Measurements from ENCODE around the gene POLN. TPM values are rescaled to one million over a fixed set of nuclear protein-coding genes. Genes with fewer than 3 reads are reported as not detected.

Gene POLN
- polyA plus RNA-seq, 3 donors: 0.08 to 0.33 (median 0.28) TPM

DNA sequence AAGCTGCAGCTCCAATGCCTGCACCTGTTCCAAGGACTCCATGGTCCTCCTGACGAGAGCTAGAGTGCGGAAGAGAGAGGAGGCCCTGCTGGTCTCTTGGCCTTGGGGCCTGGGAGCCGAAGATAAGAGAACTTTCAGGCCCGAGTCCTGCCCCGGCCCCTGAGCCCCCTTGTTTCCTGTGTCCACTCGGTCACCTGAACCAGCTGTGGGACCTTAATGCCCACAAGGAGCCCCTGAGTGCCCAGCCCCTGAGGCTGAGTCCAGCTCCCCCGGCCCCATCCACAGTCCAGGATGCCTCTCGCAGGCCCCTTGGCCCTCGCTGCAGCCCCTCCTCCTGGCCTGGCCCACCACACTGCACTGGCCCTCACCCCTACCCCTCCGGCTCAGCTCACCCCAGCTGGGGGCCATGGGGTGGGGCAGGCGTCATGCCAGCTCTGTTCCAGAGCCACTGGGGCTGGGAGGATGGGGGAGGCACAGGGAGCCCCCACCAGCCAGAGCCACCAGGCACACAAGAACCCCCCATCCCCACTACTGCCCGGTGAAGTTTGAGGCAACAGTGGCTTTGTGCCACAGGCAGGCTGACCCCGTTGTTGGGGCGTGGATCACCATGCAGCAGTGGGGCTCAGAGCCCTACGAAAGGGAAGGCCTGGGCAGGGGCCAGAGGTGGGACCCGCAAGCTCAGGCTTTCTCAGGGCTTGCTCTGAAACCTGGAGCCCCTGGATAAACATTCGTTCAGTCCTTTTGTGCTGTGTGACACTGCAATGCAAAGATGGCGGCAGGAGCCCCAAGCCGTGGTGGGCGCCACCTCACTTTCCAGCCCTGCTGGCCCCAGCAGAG, 168.7 kb downstream of the POLN start:
- H3K27me3 Mint-ChIP-seq (ENCODE audit: low read depth in 3 of 3): peaks cover 0 to 4% (median 3%) of the 10 kb centered on the region in 3 donors
- H2AFZ ChIP-seq (ENCODE audit: insufficient read depth, low read depth, low read length, poor library complexity, severe bottlenecking): no peak overlapping the region
- TF ChIP-seq, protein P1, sequence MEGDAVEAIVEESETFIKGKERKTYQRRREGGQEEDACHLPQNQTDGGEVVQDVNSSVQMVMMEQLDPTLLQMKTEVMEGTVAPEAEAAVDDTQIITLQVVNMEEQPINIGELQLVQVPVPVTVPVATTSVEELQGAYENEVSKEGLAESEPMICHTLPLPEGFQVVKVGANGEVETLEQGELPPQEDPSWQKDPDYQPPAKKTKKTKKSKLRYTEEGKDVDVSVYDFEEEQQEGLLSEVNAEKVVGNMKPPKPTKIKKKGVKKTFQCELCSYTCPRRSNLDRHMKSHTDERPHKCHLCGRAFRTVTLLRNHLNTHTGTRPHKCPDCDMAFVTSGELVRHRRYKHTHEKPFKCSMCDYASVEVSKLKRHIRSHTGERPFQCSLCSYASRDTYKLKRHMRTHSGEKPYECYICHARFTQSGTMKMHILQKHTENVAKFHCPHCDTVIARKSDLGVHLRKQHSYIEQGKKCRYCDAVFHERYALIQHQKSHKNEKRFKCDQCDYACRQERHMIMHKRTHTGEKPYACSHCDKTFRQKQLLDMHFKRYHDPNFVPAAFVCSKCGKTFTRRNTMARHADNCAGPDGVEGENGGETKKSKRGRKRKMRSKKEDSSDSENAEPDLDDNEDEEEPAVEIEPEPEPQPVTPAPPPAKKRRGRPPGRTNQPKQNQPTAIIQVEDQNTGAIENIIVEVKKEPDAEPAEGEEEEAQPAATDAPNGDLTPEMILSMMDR (IDR thresholded peaks at IDR 0.05): no peak
- H4K20me1 ChIP-seq (ENCODE audit: insufficient read depth, low read length): no peaks in the 10 kb centered on the region
- no peaks in the 10 kb centered on the region for H3K4me1 ChIP-seq (ENCODE audit: control insufficient read depth in 1 of 2, insufficient read depth in 2 of 2, low read length in 2 of 2)
- H3K9ac ChIP-seq (ENCODE audit: insufficient read depth, low read length, poor library complexity, severe bottlenecking): no peak overlapping the region
- no peak overlapping the region for H3K27ac ChIP-seq (ENCODE audit: low read depth in 1 of 2, low read length in 2 of 2)
- H3K4me1 Mint-ChIP-seq: no peaks in the 10 kb centered on the region
- no peak overlapping the region for H3K4me3 Mint-ChIP-seq
- 95% methylated on average over 17 of the region's 20 CpGs for WGBS (ENCODE audit: insufficient coverage)
- no peaks in the 10 kb centered on the region for H3K27me3 ChIP-seq (ENCODE audit: control insufficient read depth in 2 of 2, insufficient read depth in 2 of 2, low read length in 2 of 2)
- no peak overlapping the region for H3K4me3 ChIP-seq (replicated peaks in 1 of 3; ENCODE audit: low read depth in 2 of 3, low read length in 3 of 3)
- intact Hi-C loops (cut with micrococcal nuclease): no loop called here
- H3K27ac Mint-ChIP-seq: no peak overlapping the region
- H3K4me2 ChIP-seq (replicated peaks; ENCODE audit: extremely low read depth, low read length, poor library complexity, severe bottlenecking): no peak overlapping the region
- no peaks in the 10 kb centered on the region for H3K79me2 ChIP-seq (ENCODE audit: insufficient read depth, low read length)
- H3K9me3 ChIP-seq (replicated peaks in 1 of 2; ENCODE audit: control insufficient read depth in 1 of 2, insufficient read depth in 1 of 2, low read length in 2 of 2): no peaks in the 10 kb centered on the region
- no peaks in the 10 kb centered on the region for H3K36me3 ChIP-seq (replicated peaks in 1 of 2; ENCODE audit: control insufficient read depth in 1 of 2, insufficient read depth in 2 of 2, low read length in 2 of 2)
- no peaks in the 10 kb centered on the region for H3K36me3 Mint-ChIP-seq
- no peaks in the 10 kb centered on the region for H3K9me3 Mint-ChIP-seq
- no peak for DNase-seq

DNA sequence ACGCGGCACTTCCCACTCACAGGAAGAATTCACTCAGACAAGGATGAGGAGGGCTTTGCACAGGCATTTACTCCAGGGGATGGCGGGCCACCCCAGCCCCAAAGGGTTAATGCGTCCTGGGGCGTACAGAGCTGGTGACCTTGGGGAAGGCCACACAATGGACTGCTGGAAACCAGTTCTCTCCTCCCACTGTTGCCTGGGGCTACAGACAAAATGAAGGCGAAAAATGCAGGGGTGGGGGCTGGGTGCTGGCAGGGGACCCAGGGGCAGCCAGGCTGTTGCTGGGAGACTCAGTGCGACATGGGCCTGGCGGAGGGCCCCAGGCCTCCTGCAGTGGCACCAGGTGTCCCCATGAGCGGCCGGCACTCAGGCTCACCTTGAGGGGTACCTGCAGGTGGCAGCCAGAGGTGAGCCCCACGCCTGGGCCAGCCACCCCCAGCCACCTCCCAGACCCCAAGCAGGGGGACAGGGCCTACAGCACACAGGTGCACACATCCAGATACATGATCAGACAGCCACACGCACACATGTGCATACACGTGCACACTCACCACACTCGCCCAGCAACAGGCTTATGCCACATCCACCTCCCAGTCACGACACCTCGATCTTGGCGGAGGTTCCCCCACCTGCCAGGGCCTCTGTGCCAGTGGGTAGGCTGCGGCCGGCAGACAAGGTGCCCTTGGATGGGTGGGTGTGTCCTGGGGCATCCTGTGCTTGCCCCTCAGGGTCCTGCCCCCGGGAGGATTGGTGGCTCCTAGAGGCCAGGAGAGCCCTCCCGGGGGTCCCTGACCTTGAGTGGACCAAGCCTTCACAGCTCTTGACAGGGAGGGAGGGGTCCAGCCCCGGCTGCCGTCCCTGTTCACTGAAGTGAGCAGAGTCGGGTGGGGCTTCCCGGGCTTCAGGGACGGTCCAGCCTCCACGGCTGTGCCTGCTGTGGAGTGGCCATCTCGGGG, 169.7 kb downstream of the POLN start:
- Histone ChIP-seq H3K9me3 (replicated peaks in 1 of 2; ENCODE audit: control insufficient read depth in 1 of 2, insufficient read depth in 1 of 2, low read length in 2 of 2) (no peaks in the 10 kb centered on the region), H3K27ac (ENCODE audit: low read depth in 1 of 2, low read length in 2 of 2) (no peak overlapping the region), H3K9ac (ENCODE audit: insufficient read depth, low read length, poor library complexity, severe bottlenecking) (no peak overlapping the region), H3K4me2 (replicated peaks; ENCODE audit: extremely low read depth, low read length, poor library complexity, severe bottlenecking) (no peak overlapping the region), H3K36me3 (replicated peaks in 1 of 2; ENCODE audit: control insufficient read depth in 1 of 2, insufficient read depth in 2 of 2, low read length in 2 of 2) (no peaks in the 10 kb centered on the region), H3K4me3 (replicated peaks in 1 of 3; ENCODE audit: low read depth in 2 of 3, low read length in 3 of 3) (no peak overlapping the region), H2AFZ (ENCODE audit: insufficient read depth, low read depth, low read length, poor library complexity, severe bottlenecking) (no peak overlapping the region), H3K27me3 (ENCODE audit: control insufficient read depth in 2 of 2, insufficient read depth in 2 of 2, low read length in 2 of 2) (no peaks in the 10 kb centered on the region), H3K4me1 (ENCODE audit: control insufficient read depth in 1 of 2, insufficient read depth in 2 of 2, low read length in 2 of 2) (no peaks in the 10 kb centered on the region), H4K20me1 (ENCODE audit: insufficient read depth, low read length) (no peaks in the 10 kb centered on the region), H3K79me2 (ENCODE audit: insufficient read depth, low read length) (no peaks in the 10 kb centered on the region)
- 89% methylated on average over 22 of the region's 28 CpGs for WGBS (ENCODE audit: insufficient coverage)
- Mint-ChIP-seq H3K36me3 (no peaks in the 10 kb centered on the region), H3K4me3 (no peak overlapping the region), H3K9me3 (peaks cover 0 to 1% (median 0%) of the 10 kb centered on the region in 7 donors), H3K4me1 (no peaks in the 10 kb centered on the region), H3K27ac (no peak overlapping the region), H3K27me3 (ENCODE audit: low read depth in 3 of 3) (peaks cover 2 to 3% (median 3%) of the 10 kb centered on the region in 3 donors)
- no peak for DNase-seq
- intact Hi-C loops (cut with micrococcal nuclease): no loop called here
- TF ChIP-seq, protein P1 (IDR thresholded peaks at IDR 0.05): no peak

All from CD14-positive monocyte (primary cell).